Mucosa of rectum (tissue), 2 donors: Measurements from ENCODE around the gene TKTL1.

Experiments used
- H3K27ac ChIP-seq, 2 donors: one replicate each; pipeline ENCODE4 v1.7.0; 2013; ENCODE audit warnings: inconsistent platforms in 2 of 2, low read depth in 2 of 2, low read length in 2 of 2
- H3K27me3 ChIP-seq, 2 donors: one replicate each; pipeline ENCODE4 v1.7.0; 2013; ENCODE audit warnings: low read length in 2 of 2; ENCODE audit not compliant: control insufficient read depth in 2 of 2, insufficient read depth in 2 of 2
- H3K36me3 ChIP-seq, 2 donors: one replicate each; pipeline ENCODE4 v1.7.0; 2013; ENCODE audit warnings: low read length in 2 of 2; ENCODE audit not compliant: control insufficient read depth in 2 of 2, insufficient read depth in 2 of 2
- H3K4me1 ChIP-seq, 2 donors: one replicate each; pipeline ENCODE4 v1.7.0; 2013; ENCODE audit warnings: low read length in 2 of 2, mild to moderate bottlenecking in 1 of 2; ENCODE audit not compliant: control insufficient read depth in 2 of 2, insufficient read depth in 2 of 2
- H3K4me3 ChIP-seq, 2 donors: one replicate each; pipeline ENCODE4 v1.7.0; 2013; ENCODE audit warnings: low read length in 2 of 2
- H3K9ac ChIP-seq, 2 donors: one replicate each; pipeline ENCODE4 v1.7.0; 2013; ENCODE audit warnings: low read length in 2 of 2, low read depth in 1 of 2, mild to moderate bottlenecking in 1 of 2
- H3K9me3 ChIP-seq, 2 donors: one replicate each; pipeline ENCODE4 v1.7.0; 2013; ENCODE audit warnings: low read length in 2 of 2; ENCODE audit not compliant: control insufficient read depth in 2 of 2
- donor health status: healthy.
- donor health status: Normal muscosa, but diverticular disease.

TKTL1 gene

DNA sequence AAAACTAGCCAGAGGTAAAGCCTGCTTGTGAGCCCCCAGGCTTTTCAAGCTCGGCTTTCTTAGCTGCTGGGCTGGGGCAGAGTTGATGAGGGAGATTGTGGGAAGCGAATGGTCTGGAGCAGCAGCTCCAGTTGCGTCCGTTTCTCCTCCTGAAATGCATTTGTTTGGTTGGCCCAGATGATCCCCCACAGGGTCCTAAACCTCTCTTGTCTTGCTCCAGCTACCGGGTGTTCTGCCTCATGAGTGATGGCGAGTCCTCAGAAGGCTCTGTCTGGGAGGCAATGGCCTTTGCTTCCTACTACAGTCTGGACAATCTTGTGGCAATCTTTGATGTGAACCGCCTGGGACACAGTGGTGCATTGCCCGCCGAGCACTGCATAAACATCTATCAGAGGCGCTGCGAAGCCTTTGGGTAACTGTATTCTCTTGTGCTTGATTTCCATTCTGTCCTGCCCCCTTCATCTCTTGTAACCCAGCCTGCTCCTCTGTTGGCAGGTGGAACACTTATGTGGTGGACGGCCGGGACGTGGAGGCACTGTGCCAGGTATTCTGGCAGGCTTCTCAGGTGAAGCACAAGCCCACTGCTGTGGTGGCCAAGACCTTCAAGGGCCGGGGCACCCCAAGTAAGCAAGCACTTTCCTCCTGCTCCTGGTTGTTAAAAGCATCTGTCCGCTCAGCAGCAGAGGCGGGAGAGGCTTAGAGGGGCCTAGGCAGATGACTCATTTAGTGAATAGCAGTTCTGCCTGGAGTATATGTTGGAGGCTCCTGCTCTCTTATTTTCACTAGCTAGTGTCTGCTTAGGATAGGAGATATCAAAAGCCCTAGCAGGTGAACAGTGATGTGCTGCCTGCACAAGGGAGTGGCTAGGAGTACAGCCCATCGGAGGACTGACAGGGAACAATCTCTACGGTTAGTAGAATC lies 15.3 kb downstream of the TKTL1 start:
- Histone ChIP-seq H3K9me3 (no peaks in the 10 kb centered on the region), H3K27me3 (peaks cover 6 to 8% of the 10 kb centered on the region in 2 donors), H3K4me1 (peaks cover 0 to 2% of the 10 kb centered on the region in 2 donors), H3K36me3 (no peaks in the 10 kb centered on the region), H3K4me3 (no peak overlapping the region), H3K9ac (no peak overlapping the region), H3K27ac (no peak overlapping the region)

DNA sequence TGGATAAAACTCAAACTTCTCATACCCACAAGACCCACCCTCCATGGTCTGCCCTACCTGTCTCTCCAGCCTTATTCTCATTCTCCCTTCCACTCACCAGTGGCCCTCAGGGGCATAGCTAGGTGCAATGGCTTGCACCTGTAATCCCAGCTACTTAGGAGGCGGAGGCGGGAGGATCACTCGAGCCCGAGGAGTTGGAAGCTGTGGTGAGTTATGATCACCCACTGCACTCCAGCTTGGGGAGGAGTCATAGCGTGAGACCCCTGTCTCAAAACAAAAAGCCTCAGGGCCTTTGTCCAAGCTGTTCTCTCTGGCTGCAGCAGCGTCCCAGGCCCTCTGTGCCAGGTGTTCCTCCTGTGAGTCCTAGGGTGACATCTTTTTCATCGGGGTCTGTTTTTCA lies 16.5 kb downstream of the TKTL1 start:
- Histone ChIP-seq H3K4me1 (peaks cover 0 to 2% of the 10 kb centered on the region in 2 donors), H3K27me3 (peaks cover 6 to 8% of the 10 kb centered on the region in 2 donors), H3K9me3 (no peaks in the 10 kb centered on the region), H3K27ac (no peak overlapping the region), H3K36me3 (no peaks in the 10 kb centered on the region), H3K4me3 (no peak overlapping the region), H3K9ac (no peak overlapping the region)

- H3K4me3 ChIP-seq = no peak overlapping the region
- H3K9me3 ChIP-seq = no peaks in the 10 kb centered on the region
- H3K4me1 ChIP-seq = peaks cover 0 to 2% of the 10 kb centered on the region in 2 donors
- no peak overlapping the region for H3K9ac ChIP-seq
- H3K27ac ChIP-seq = no peak overlapping the region
- H3K36me3 ChIP-seq = no peaks in the 10 kb centered on the region
- peaks cover 6 to 8% of the 10 kb centered on the region in 2 donors for H3K27me3 ChIP-seq
These were observed 17.6 kb downstream of the TKTL1 start for GRCh38 chrX:154313147-154313546.

DNA sequence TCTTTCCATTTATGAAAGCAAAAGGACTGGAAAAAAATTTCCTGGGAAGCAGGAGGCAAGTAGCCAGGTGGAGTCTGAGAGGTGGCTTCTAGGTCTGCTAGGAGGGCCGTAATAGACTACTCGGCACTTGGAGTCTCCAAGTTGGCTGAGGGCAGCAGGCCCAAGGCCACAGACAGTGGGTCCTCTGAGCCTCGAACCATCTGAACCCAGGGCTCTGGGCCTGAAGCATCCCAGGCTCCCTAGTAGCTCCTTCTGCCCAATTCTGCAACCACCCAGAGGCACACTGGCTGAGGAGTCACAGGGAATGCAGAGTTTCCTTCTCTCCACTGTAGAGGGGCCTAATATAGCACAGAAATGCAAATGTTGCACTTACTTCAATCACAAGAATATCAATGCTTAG lies 19.8 kb downstream of the TKTL1 start:
- Histone ChIP-seq H3K27ac (no peak overlapping the region), H3K36me3 (no peaks in the 10 kb centered on the region), H3K4me3 (no peak overlapping the region), H3K9me3 (no peaks in the 10 kb centered on the region), H3K9ac (no peak overlapping the region), H3K27me3 (peaks cover 6 to 11% of the 10 kb centered on the region in 2 donors), H3K4me1 (no peaks in the 10 kb centered on the region)

DNA sequence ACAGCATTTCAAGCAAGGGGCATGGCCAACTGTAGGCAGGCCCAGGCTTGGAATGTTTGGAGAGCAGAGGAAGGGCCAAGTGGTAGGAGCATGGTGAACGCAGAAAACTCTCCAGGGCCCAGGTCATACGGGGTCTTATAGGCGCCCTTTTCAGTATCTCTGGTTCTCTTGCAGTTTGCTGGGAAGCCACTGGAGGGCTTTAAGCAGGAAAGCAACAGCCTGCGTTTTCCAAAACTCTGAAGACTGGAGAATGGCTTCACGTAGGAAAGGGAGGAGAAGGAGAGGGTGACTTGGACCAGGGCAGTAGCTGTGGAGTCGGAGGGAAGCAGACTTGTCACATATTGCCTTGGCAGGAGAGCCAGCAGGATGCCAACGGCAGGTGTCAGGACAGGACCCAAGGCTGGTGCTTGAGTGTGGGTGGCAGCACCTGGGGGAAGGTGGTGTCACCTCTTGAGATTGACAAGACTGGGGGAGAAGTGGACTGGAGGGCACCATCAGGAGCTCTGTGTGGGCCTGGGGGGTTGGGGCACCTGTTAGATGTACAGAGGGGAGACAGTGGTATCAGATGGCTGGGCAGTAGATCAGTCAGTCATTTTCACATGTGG lies 21.9 kb downstream of the TKTL1 start:
- H3K4me3 ChIP-seq = no peak overlapping the region
- no peak overlapping the region for H3K27ac ChIP-seq
- H3K36me3 ChIP-seq = no peaks in the 10 kb centered on the region
- peaks cover 2 to 12% of the 10 kb centered on the region in 2 donors for H3K27me3 ChIP-seq
- no peak overlapping the region for H3K9ac ChIP-seq
- no peaks in the 10 kb centered on the region for H3K4me1 ChIP-seq
- H3K9me3 ChIP-seq = no peaks in the 10 kb centered on the region

DNA sequence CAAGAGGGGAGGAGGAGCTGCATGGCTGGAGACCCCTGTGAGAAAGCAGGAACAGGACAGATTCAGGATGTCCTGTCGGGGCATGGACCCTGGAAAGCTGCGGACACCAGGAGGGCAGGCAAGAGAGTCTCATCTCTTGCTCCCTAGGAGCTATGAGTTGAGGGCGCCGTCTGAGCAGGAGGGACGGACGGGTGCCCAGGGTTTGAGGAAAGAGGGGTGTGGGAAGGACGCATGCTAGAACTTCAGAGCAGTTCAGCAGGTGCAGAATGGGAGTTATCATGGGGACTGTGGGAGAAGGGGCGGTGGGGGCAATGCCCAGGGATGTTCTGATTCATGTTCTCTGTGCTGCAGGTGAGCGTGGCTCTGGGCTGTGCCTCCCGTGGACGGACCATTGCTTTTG lies 24.8 kb downstream of the TKTL1 start:
- Histone ChIP-seq H3K9me3 (no peaks in the 10 kb centered on the region), H3K4me1 (no peaks in the 10 kb centered on the region), H3K4me3 (no peak overlapping the region), H3K27ac (no peak overlapping the region), H3K36me3 (no peaks in the 10 kb centered on the region), H3K9ac (no peak overlapping the region), H3K27me3 (peaks cover 12 to 16% of the 10 kb centered on the region in 2 donors)

DNA sequence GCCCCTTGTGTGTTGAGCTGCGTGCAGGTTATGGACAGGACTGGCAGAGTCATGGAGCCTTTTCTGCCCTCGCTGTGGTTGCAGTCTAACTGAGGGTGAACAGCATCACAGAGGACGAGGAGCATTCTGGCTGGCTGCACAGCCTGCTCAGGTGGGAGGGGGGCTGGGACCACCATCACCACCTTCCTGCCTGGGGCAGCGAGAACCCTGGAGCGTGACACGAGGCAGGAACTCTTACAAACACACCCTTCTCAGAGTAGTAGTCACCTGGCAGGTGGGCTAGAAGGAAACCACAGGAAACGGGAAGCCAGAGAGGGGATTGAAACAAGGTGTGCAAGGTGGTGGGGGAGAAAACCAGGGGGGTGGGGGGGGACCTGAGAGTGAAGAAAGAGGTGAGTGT lies 25.6 kb downstream of the TKTL1 start:
- H3K9ac ChIP-seq = no peak overlapping the region
- peaks cover 16 to 18% of the 10 kb centered on the region in 2 donors for H3K27me3 ChIP-seq
- no peak overlapping the region for H3K4me3 ChIP-seq
- H3K36me3 ChIP-seq = no peaks in the 10 kb centered on the region
- H3K27ac ChIP-seq = no peak overlapping the region
- H3K4me1 ChIP-seq = no peaks in the 10 kb centered on the region
- H3K9me3 ChIP-seq = no peaks in the 10 kb centered on the region

- H3K27ac ChIP-seq = no peak overlapping the region
These were observed 26.0 kb downstream of the TKTL1 start for GRCh38 chrX:154321594-154321993.

DNA sequence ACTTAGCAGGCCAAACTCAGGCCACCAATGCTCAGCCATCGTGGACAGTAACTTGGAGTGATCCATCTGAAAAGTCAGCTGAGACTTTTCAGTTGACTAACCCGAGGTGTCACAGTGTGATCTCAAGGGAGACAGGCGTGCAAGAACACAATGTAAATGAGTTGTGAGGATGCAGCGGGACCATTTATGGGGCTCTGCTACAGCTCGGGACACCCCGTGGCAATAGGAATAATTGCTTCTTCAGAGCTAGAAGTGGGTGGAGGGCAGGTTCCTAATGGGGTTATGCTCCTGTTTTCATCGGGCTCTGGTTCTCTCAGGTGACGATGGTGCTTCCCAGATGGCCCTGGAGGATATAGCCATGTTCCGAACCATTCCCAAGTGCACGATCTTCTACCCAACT lies 27.3 kb downstream of the TKTL1 start:
- Histone ChIP-seq H3K9ac (no peak overlapping the region), H3K27ac (no peak overlapping the region), H3K27me3 (peaks cover 28 to 32% of the 10 kb centered on the region in 2 donors), H3K9me3 (no peaks in the 10 kb centered on the region), H3K36me3 (no peaks in the 10 kb centered on the region), H3K4me1 (no peaks in the 10 kb centered on the region), H3K4me3 (no peak overlapping the region)

More at GRCh38 chrX:154321594-154321993, 26.0 kb downstream of the TKTL1 start:
- Histone ChIP-seq H3K9ac (no peak overlapping the region), H3K9me3 (no peaks in the 10 kb centered on the region), H3K36me3 (no peaks in the 10 kb centered on the region), H3K4me1 (no peaks in the 10 kb centered on the region), H3K27me3 (peaks cover 18 to 22% of the 10 kb centered on the region in 2 donors), H3K4me3 (no peak overlapping the region)

GRCh38 chrX:154323537-154323936 lies 27.9 kb downstream of the TKTL1 start:
- Histone ChIP-seq H3K27me3 (peaks cover 28 to 33% of the 10 kb centered on the region in 2 donors), H3K4me1 (no peaks in the 10 kb centered on the region), H3K36me3 (no peaks in the 10 kb centered on the region), H3K9me3 (no peaks in the 10 kb centered on the region), H3K27ac (no peak overlapping the region), H3K9ac (no peak overlapping the region), H3K4me3 (no peak overlapping the region)
